ENCODE results near the gene TMEM144. TPM values are rescaled to one million over a fixed set of nuclear protein-coding genes. Genes with fewer than 3 reads are reported as not detected.

TMEM144 gene
- total RNA-seq, 1 experiment from 2014 or later = 3.4 TPM

DNA sequence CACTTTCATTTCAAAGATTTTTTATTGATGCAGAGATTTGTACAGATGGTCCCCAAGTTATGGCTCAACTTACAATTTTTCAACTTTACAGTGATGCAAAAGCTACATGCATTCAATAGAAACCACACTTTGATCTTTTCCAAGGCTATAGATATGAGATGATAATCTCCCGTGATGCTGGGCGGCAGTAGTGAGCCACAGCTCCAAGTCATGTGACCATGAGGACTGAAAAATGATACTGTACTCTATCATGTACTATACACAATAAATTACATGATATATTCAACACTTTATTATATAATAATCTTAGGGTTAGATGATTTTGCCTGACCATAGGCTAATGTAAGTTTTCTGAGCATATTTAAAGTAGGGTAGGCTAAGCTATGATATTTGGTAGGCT, 23.5 kb upstream of the TMEM144 start:
- H3K23me2 ChIP-seq (ENCODE audit: insufficient read length, low read depth, low read length, poor library complexity, severe bottlenecking) = no peaks in the 10 kb centered on the region
- H3K4me1 Mint-ChIP-seq = no peaks in the 10 kb centered on the region
- H3K79me1 ChIP-seq (ENCODE audit: insufficient read depth, low read depth, low read length, poor library complexity, severe bottlenecking) = no peaks in the 10 kb centered on the region
- H4K20me1 ChIP-seq (ENCODE audit: control insufficient read depth, insufficient read depth, insufficient read length) = no peaks in the 10 kb centered on the region
- no peaks in the 10 kb centered on the region for H3K4me1 ChIP-seq (ENCODE audit: insufficient read depth, low read length)
- no peaks in the 10 kb centered on the region for H3K79me2 ChIP-seq (ENCODE audit: insufficient read depth, low read length)
- no peak for DNase-seq
- H2BK15ac ChIP-seq (ENCODE audit: low read depth, low read length) = no peak overlapping the region
- H3K9me3 ChIP-seq (ENCODE audit: control insufficient read depth, low read depth, low read length) = no peaks in the 10 kb centered on the region
- no peak overlapping the region for H3K27ac ChIP-seq (ENCODE audit: insufficient read length, low read depth, low read length)
- no peak overlapping the region for H3K14ac ChIP-seq (ENCODE audit: insufficient read depth, low read length)
- no peak overlapping the region for H3K4ac ChIP-seq (ENCODE audit: low read depth, low read length)
- H2BK120ac ChIP-seq (ENCODE audit: low read depth, low read length, poor library complexity, severe bottlenecking) = no peak overlapping the region
- no peak overlapping the region for H2BK5ac ChIP-seq (ENCODE audit: insufficient read length, low read length)
- H3K18ac ChIP-seq (ENCODE audit: insufficient read length, low read depth, low read length) = no peak overlapping the region
- H2AFZ ChIP-seq (ENCODE audit: low read length) = no peak overlapping the region
- no peak overlapping the region for H4K5ac ChIP-seq (ENCODE audit: insufficient read length, low read depth, low read length)
- no peak overlapping the region for H4K91ac ChIP-seq (ENCODE audit: insufficient read length, low read depth, low read length)
- no peak overlapping the region for H3K27ac Mint-ChIP-seq
- no peak overlapping the region for H3K56ac ChIP-seq (ENCODE audit: insufficient read length, low read depth, low read length)
- H4K8ac ChIP-seq (replicated peaks; ENCODE audit: insufficient read length, low read depth, low read length) = no peak overlapping the region
- H3K4me2 ChIP-seq (ENCODE audit: insufficient read depth, insufficient read length, low read length) = no peak overlapping the region
- H3K4me3 Mint-ChIP-seq = no peak overlapping the region
- no peaks in the 10 kb centered on the region for H3K27me3 Mint-ChIP-seq (ENCODE audit: low read depth)
- H3T11ph ChIP-seq (ENCODE audit: low read length) = no peak overlapping the region
- TF ChIP-seq, protein P1, sequence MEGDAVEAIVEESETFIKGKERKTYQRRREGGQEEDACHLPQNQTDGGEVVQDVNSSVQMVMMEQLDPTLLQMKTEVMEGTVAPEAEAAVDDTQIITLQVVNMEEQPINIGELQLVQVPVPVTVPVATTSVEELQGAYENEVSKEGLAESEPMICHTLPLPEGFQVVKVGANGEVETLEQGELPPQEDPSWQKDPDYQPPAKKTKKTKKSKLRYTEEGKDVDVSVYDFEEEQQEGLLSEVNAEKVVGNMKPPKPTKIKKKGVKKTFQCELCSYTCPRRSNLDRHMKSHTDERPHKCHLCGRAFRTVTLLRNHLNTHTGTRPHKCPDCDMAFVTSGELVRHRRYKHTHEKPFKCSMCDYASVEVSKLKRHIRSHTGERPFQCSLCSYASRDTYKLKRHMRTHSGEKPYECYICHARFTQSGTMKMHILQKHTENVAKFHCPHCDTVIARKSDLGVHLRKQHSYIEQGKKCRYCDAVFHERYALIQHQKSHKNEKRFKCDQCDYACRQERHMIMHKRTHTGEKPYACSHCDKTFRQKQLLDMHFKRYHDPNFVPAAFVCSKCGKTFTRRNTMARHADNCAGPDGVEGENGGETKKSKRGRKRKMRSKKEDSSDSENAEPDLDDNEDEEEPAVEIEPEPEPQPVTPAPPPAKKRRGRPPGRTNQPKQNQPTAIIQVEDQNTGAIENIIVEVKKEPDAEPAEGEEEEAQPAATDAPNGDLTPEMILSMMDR (conservative IDR thresholded peaks at IDR 0.05) = no peak
- no peaks in the 10 kb centered on the region for H3K36me3 Mint-ChIP-seq (ENCODE audit: insufficient read depth in 1 of 3, low read depth in 3 of 3)
- H2BK12ac ChIP-seq (ENCODE audit: insufficient read length, low read depth, low read length) = no peak overlapping the region
- H3K9ac ChIP-seq (ENCODE audit: extremely low read depth, insufficient read length, low read length) = no peak overlapping the region
- no CpG with 5 or more reads among the region's 2 CpGs for WGBS (ENCODE audit: extremely low coverage, insufficient read length, low lambda C conversion rate)
- no peak overlapping the region for H3K23ac ChIP-seq (ENCODE audit: insufficient read length, low read depth, low read length)
- H2AK5ac ChIP-seq (ENCODE audit: insufficient read length, low read length) = no peak overlapping the region
- no peak overlapping the region for H2BK20ac ChIP-seq (ENCODE audit: low read depth, low read length, poor library complexity, severe bottlenecking)
- H3K27me3 ChIP-seq (ENCODE audit: insufficient read depth, low read length) = no peaks in the 10 kb centered on the region
- H3K9me3 Mint-ChIP-seq = no peaks in the 10 kb centered on the region

All from H9 (cell line).